Naive thymus-derived CD4-positive, alpha-beta T cell (primary cell): ENCODE data around the gene ZNF503. TPM values are rescaled to one million over a fixed set of nuclear protein-coding genes. Genes with fewer than 3 reads are reported as not detected.

ENCODE experiments used
- ATAC-seq: fragments of 150-1000 bp; cut with Tn5 transposase; 2 replicates; pipeline ENCODE4 v1.10.0; 2021; ENCODE audit warnings: mild to moderate bottlenecking, moderate library complexity
- CTCF ChIA-PET: fragments of 350-600 bp; sonication (Branson Sonifier 250); formaldehyde crosslinking; loops from one replicate; lab custom pipeline; 2021; ENCODE audit warnings: antibody characterized with exemption; lab: Charles Lee
- POLR2A ChIA-PET: fragments of 350-600 bp; sonication (Branson Sonifier 250); formaldehyde crosslinking; loops from one replicate; lab custom pipeline; 2021; ENCODE audit warnings: antibody characterized with exemption, inconsistent platforms; lab: Charles Lee
- DNase-seq, 9 donors: peaks; one replicate each; pipeline versions ENCODE4 v3.0.0 to v3.0.0-alpha.2; 2020 to 2022; ENCODE audit warnings: mixed read lengths in 1 of 9
- H3K27ac ChIP-seq: one replicate; pipeline ENCODE4 v1.7.0; 2013; ENCODE audit warnings: mild to moderate bottlenecking, low read depth, low read length, moderate library complexity
- H3K27me3 ChIP-seq, 2 donors: one replicate each; pipeline ENCODE4 v1.7.0; 2013; ENCODE audit warnings: low read length in 2 of 2, mild to moderate bottlenecking in 2 of 2, moderate library complexity in 2 of 2; ENCODE audit not compliant: control insufficient read depth in 2 of 2, insufficient read depth in 2 of 2
- H3K36me3 ChIP-seq, 3 experiments: 1 replicate in 2 of 3; 2 replicates in 1 of 3; pipeline ENCODE4 v1.7.0; 2013; ENCODE audit warnings: low read length in 3 of 3, mild to moderate bottlenecking in 3 of 3, moderate library complexity in 1 of 3; ENCODE audit not compliant: insufficient read depth in 3 of 3, control insufficient read depth in 2 of 3
- H3K4me1 ChIP-seq, 2 donors: one replicate each; pipeline ENCODE4 v1.7.0; 2013; ENCODE audit warnings: low read length in 2 of 2, mild to moderate bottlenecking in 2 of 2, moderate library complexity in 1 of 2; ENCODE audit not compliant: control insufficient read depth in 2 of 2, insufficient read depth in 2 of 2
- H3K4me3 ChIP-seq: 2 replicates; pipeline ENCODE4 v1.7.0; 2013; ENCODE audit warnings: mild to moderate bottlenecking, low read length
- H3K9me3 ChIP-seq, 3 experiments: 1 replicate in 2 of 3; 2 replicates in 1 of 3; pipeline ENCODE4 v1.7.0; 2013; ENCODE audit warnings: low read length in 3 of 3; ENCODE audit not compliant: control insufficient read depth in 2 of 3
- H3K27ac Mint-ChIP-seq, 9 donors: one replicate each; pipeline ENCODE4 v1.8.0; 2020 to 2022; ENCODE audit warnings: mixed read lengths in 9 of 9, mild to moderate bottlenecking in 8 of 9, moderate library complexity in 5 of 9, inconsistent platforms in 2 of 9
- H3K27me3 Mint-ChIP-seq, 5 donors: one replicate each; pipeline ENCODE4 v1.8.0; 2021 to 2022; ENCODE audit warnings: mixed read lengths in 5 of 5, mild to moderate bottlenecking in 1 of 5
- H3K36me3 Mint-ChIP-seq, 5 donors: one replicate each; pipeline ENCODE4 v1.8.0; 2020 to 2022; ENCODE audit warnings: mixed read lengths in 5 of 5, mild to moderate bottlenecking in 3 of 5, inconsistent platforms in 1 of 5
- H3K4me1 Mint-ChIP-seq, 7 donors: one replicate each; pipeline ENCODE4 v1.8.0; 2020 to 2022; ENCODE audit warnings: mixed read lengths in 7 of 7, mild to moderate bottlenecking in 3 of 7, inconsistent platforms in 1 of 7
- H3K4me3 Mint-ChIP-seq, 10 donors: one replicate each; pipeline ENCODE4 v1.8.0; 2020 to 2022; ENCODE audit warnings: mild to moderate bottlenecking in 10 of 10, mixed read lengths in 10 of 10, moderate library complexity in 6 of 10, inconsistent platforms in 2 of 10
- H3K9me3 Mint-ChIP-seq, 11 donors: one replicate each; pipeline ENCODE4 v1.8.0; 2020 to 2022; ENCODE audit warnings: mixed read lengths in 11 of 11, mild to moderate bottlenecking in 4 of 11, inconsistent platforms in 1 of 11, moderate library complexity in 1 of 11
- intact Hi-C, 2 donors: fragments of 100-400 bp; cut with micrococcal nuclease; formaldehyde crosslinking; loops; one replicate each; pipeline ENCODE4 v1.15.1; 2023
- polyA plus RNA-seq, 2 donors: library from polyadenylated mRNA; unstranded; fragments of 300-500 nt; fragmentation: Illumina TruSeq; gene quantifications; one replicate each; pipeline ENCODE4 v1.2.3, GENCODE V29; 2021
- total RNA-seq, 6 experiments: library from RNA in 5 of 6; stranded (reverse) in 5 of 6; gene quantifications; 1 replicate in 5 of 6; 2 replicates in 1 of 6; pipeline ENCODE4 v1.2.3 and lab custom pipeline; 2021 to 2026

Gene ZNF503
- total and polyA plus RNA-seq, 7 experiments from 2014 or later, result 0.07 to 3.6 (median 0.54) TPM; not detected in 3

- ATAC-seq (no peak), DNase-seq (no peak)
- Histone ChIP-seq H3K36me3 (no peaks in the 10 kb centered on the region), H3K4me3 (no peak overlapping the region), H3K9me3 (no peaks in the 10 kb centered on the region), H3K27ac (no peak overlapping the region), H3K4me1 (no peaks in the 10 kb centered on the region), H3K27me3 (no peaks in the 10 kb centered on the region)
- no peak overlapping the region for H3K27ac Mint-ChIP-seq
- ChIA-PET CTCF (no interaction called here), POLR2A (no interaction called here)
- peaks cover 0 to 3% (median 0%) of the 10 kb centered on the region in 11 donors for H3K9me3 Mint-ChIP-seq
- H3K4me3 Mint-ChIP-seq, result no peak overlapping the region
- peaks cover 4 to 9% (median 7%) of the 10 kb centered on the region in 7 donors for H3K4me1 Mint-ChIP-seq
- H3K36me3 Mint-ChIP-seq, result peaks cover 0 to 3% (median 0%) of the 10 kb centered on the region in 5 donors
- intact Hi-C loops, result no loop called here
- peaks cover 43 to 61% (median 49%) of the 10 kb centered on the region in 5 donors for H3K27me3 Mint-ChIP-seq
Measured at GRCh38 chr10:75392271-75392670, 9.3 kb downstream of the ZNF503 start.

DNA sequence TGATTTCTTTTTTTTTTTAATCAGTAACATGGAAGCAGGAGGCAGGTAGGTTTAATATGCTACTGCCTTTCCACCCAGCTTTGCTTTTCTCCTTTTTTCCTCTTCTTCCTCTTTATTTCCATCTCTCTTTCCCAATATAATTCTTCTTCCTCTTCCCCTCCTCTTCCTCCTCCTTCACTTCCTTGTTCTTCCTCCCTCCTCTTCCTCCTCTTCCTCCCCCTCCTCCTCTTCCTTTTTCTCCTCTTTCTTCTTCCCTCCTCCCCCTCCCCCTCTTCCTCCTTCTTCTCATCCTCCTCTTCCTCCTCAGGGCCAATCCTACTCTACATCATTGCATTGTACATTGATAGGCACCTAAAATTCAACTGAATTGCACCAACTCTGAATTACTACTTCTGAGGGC lies 11.4 kb downstream of the ZNF503 start:
- Mint-ChIP-seq H3K4me1 (peaks cover 4 to 9% (median 7%) of the 10 kb centered on the region in 7 donors), H3K36me3 (peaks cover 0 to 11% (median 0%) of the 10 kb centered on the region in 5 donors), H3K4me3 (no peak overlapping the region), H3K27me3 (peaks cover 33 to 68% (median 64%) of the 10 kb centered on the region in 5 donors), H3K27ac (peak overlapping the region in 1 of 9 donors; percentile 26), H3K9me3 (peaks cover 0 to 12% (median 3%) of the 10 kb centered on the region in 11 donors)
- H3K36me3 ChIP-seq, result no peaks in the 10 kb centered on the region
- no peak for DNase-seq
- H3K4me3 ChIP-seq, result no peak overlapping the region
- intact Hi-C loops, result no loop called here
- H3K4me1 ChIP-seq, result no peaks in the 10 kb centered on the region
- ChIA-PET POLR2A (no interaction called here), CTCF (no interaction called here)
- H3K9me3 ChIP-seq, result no peaks in the 10 kb centered on the region
- no peak overlapping the region for H3K27ac ChIP-seq
- no peaks in the 10 kb centered on the region for H3K27me3 ChIP-seq
- no peak for ATAC-seq

DNA sequence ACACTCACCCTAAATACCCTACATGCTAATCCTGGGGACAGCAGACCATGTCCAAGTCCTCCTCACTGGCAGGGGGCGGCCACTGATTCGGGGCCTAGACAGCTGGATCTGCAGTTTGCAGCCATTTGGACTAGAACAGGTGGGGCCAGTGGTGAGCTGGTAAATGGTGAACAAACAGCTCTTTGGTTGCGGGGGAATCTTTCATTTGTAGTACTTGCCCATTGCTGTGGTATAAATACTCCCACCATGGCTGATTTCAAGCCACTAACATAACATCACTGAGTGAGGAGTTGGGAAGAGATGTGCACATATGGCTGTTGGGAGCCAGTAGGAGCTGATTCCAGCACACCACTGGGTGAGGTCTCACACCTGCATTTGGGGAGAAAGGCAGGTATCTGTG lies 13.5 kb downstream of the ZNF503 start:
- Mint-ChIP-seq H3K4me1 (peaks cover 0 to 2% (median 0%) of the 10 kb centered on the region in 7 donors), H3K27me3 (peaks cover 14 to 60% (median 56%) of the 10 kb centered on the region in 5 donors), H3K27ac (no peak overlapping the region), H3K9me3 (peaks cover 0 to 12% (median 2%) of the 10 kb centered on the region in 11 donors), H3K4me3 (no peak overlapping the region), H3K36me3 (peaks cover 0 to 15% (median 0%) of the 10 kb centered on the region in 5 donors)
- Histone ChIP-seq H3K27me3 (no peaks in the 10 kb centered on the region), H3K4me3 (no peak overlapping the region), H3K27ac (no peak overlapping the region), H3K4me1 (no peaks in the 10 kb centered on the region), H3K36me3 (no peaks in the 10 kb centered on the region), H3K9me3 (no peaks in the 10 kb centered on the region)
- intact Hi-C loops, result no loop called here
- ATAC-seq (no peak), DNase-seq (no peak)
- ChIA-PET POLR2A (no interaction called here), CTCF (no interaction called here)

- no peak overlapping the region for H3K4me3 Mint-ChIP-seq
- peaks cover 0 to 15% (median 0%) of the 10 kb centered on the region in 5 donors for H3K36me3 Mint-ChIP-seq
- Histone ChIP-seq H3K27me3 (no peaks in the 10 kb centered on the region), H3K9me3 (no peaks in the 10 kb centered on the region), H3K27ac (no peak overlapping the region), H3K4me3 (no peak overlapping the region), H3K4me1 (no peaks in the 10 kb centered on the region), H3K36me3 (no peaks in the 10 kb centered on the region)
- CTCF ChIA-PET, result no interaction called here
- intact Hi-C loops, result no loop called here
- POLR2A ChIA-PET, result no interaction called here
- no peak for DNase-seq
- peaks cover 0 to 12% (median 2%) of the 10 kb centered on the region in 11 donors for H3K9me3 Mint-ChIP-seq
- no peak overlapping the region for H3K27ac Mint-ChIP-seq
- no peaks in the 10 kb centered on the region for H3K4me1 Mint-ChIP-seq
- no peak for ATAC-seq
- peaks cover 5 to 48% (median 41%) of the 10 kb centered on the region in 5 donors for H3K27me3 Mint-ChIP-seq
Measured at GRCh38 chr10:75386128-75386527, 15.4 kb downstream of the ZNF503 start.

DNA sequence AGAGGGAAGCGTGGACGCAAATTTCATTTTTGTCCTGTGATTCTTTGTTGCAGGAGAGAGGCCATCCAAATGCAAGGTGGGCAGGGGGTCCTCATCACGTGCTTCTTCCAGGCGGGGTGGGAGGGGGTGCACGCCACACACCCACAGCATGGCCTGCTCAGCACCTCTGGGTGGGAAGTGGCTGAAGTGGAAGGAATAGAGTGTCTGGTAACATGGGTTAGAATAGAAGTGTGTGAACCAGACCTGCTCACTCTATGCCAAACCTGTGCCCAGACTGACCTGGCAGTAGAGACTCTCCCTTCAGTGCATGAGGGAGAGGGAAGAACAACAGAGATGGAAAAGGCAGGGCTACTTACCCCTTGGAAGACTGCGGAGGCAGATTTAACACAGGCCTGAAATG lies 21.7 kb downstream of the ZNF503 start:
- Histone ChIP-seq H3K27me3 (no peaks in the 10 kb centered on the region), H3K9me3 (no peaks in the 10 kb centered on the region), H3K4me3 (no peak overlapping the region), H3K27ac (no peak overlapping the region), H3K36me3 (no peaks in the 10 kb centered on the region), H3K4me1 (no peaks in the 10 kb centered on the region)
- intact Hi-C loops, result no loop called here
- H3K9me3 Mint-ChIP-seq, result no peaks in the 10 kb centered on the region
- ChIA-PET CTCF (no interaction called here), POLR2A (no interaction called here)
- H3K27me3 Mint-ChIP-seq, result peaks cover 4 to 18% (median 8%) of the 10 kb centered on the region in 5 donors
- DNase-seq (no peak), ATAC-seq (no peak)
- H3K4me1 Mint-ChIP-seq, result no peaks in the 10 kb centered on the region
- H3K4me3 Mint-ChIP-seq, result no peak overlapping the region
- peaks cover 0 to 4% (median 0%) of the 10 kb centered on the region in 5 donors for H3K36me3 Mint-ChIP-seq
- no peak overlapping the region for H3K27ac Mint-ChIP-seq

DNA sequence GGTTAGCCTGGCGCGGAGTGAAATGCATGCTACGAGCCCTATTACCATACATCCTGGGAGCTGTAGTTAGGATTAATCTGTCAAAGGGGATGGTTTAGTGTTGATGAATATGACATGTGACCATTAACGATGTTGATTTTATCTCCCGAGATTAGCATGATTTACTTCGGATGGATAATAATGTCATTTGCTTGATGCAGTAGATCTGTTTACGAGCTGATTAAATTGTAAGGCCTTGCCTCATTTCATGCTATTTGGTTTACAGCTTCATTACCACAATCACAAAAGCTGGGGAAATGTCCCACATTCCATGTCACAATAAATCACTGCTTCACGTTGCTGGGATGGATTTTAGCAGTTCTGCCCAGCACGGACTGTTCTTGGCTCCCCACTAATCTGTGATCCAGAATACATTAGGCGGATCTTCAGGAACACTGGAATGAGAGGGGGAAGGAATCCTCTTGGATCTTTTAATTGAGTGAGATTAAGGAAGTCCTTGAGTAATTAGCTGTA lies 22.3 kb downstream of the ZNF503 start:
- Histone ChIP-seq H3K9me3 (no peaks in the 10 kb centered on the region), H3K27me3 (no peaks in the 10 kb centered on the region), H3K27ac (no peak overlapping the region), H3K4me1 (no peaks in the 10 kb centered on the region), H3K4me3 (no peak overlapping the region), H3K36me3 (no peaks in the 10 kb centered on the region)
- peaks cover 0 to under 1% (median 0%) of the 10 kb centered on the region in 11 donors for H3K9me3 Mint-ChIP-seq
- no peak overlapping the region for H3K4me3 Mint-ChIP-seq
- ChIA-PET CTCF (no interaction called here), POLR2A (interaction anchor here (0.6 kb wide), 1 partner anchor 19 kb away, joined by 8 read pairs; no protein-coding TSS in a partner anchor)
- no peaks in the 10 kb centered on the region for H3K4me1 Mint-ChIP-seq
- no peak overlapping the region for H3K27ac Mint-ChIP-seq
- DNase-seq (no peak), ATAC-seq (no peak)
- H3K27me3 Mint-ChIP-seq, result peaks cover 2 to 15% (median 5%) of the 10 kb centered on the region in 5 donors
- intact Hi-C loops, result no loop called here
- peaks cover 0 to 2% (median 0%) of the 10 kb centered on the region in 5 donors for H3K36me3 Mint-ChIP-seq

DNA sequence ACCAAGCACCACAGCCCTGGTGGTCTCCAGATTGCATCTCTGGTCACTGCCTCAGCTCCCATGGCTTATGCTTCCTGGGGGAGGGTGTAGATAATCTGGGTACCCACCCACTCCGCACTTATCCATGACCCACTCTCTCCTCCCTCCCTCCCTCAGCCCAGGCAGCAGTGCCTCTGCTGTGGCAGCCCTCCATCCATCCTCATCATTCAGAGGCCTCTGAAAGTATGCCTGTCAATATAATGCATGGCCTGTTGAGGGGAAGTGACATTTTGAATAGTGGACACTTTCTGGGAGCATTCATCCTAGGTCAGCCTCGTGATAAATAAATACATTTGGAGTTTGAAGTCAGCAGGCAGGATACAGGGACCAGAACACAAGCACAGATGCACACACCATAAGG lies 23.2 kb downstream of the ZNF503 start:
- DNase-seq (no peak), ATAC-seq (no peak)
- H3K27ac ChIP-seq, result no peak overlapping the region
- no peaks in the 10 kb centered on the region for H3K36me3 Mint-ChIP-seq
- peaks cover 0 to 13% (median 5%) of the 10 kb centered on the region in 5 donors for H3K27me3 Mint-ChIP-seq
- CTCF ChIA-PET, result no interaction called here
- no peaks in the 10 kb centered on the region for H3K36me3 ChIP-seq
- intact Hi-C loops, result no loop called here
- POLR2A ChIA-PET, result no interaction called here
- H3K4me1 Mint-ChIP-seq, result no peaks in the 10 kb centered on the region
- no peaks in the 10 kb centered on the region for H3K4me1 ChIP-seq
- H3K9me3 ChIP-seq, result no peaks in the 10 kb centered on the region
- H3K9me3 Mint-ChIP-seq, result peaks cover 0 to 2% (median 0%) of the 10 kb centered on the region in 11 donors
- H3K27ac Mint-ChIP-seq, result no peak overlapping the region
- H3K4me3 Mint-ChIP-seq, result no peak overlapping the region
- H3K27me3 ChIP-seq, result no peaks in the 10 kb centered on the region
- no peak overlapping the region for H3K4me3 ChIP-seq
